Heart left ventricle (tissue), 16 donors: ENCODE data around the gene OAS3. TPM values are rescaled to one million over a fixed set of nuclear protein-coding genes. Genes with fewer than 3 reads are reported as not detected.

Experiments
- ATAC-seq, 4 donors: fragments of 200-7000 bp; cut with Tn5 transposase; one replicate each; pipeline ENCODE4 v1.9.1; 2020 to 2022; ENCODE audit warnings: moderate library complexity in 4 of 4, mild to moderate bottlenecking in 3 of 4, moderate number of reproducible peaks in 1 of 4
- DNase-seq, 5 donors: peaks; one replicate each; pipeline ENCODE4 v3.0.0-alpha.2; 2020
- H3K27ac ChIP-seq, 12 donors: fragments of 200-600 bp; sonication (generic) in 4 of 12; one replicate each; pipeline versions ENCODE4 v1.5.0 to v1.8.0; 2016 to 2022; ENCODE audit warnings: mild to moderate bottlenecking in 2 of 12
- H3K27me3 ChIP-seq, 9 donors: fragments of 200-600 bp; sonication (generic) in 2 of 9; one replicate each; pipeline versions ENCODE4 v1.5.1 to v1.8.0; 2016 to 2022; ENCODE audit warnings: mild to moderate bottlenecking in 3 of 9
- H3K36me3 ChIP-seq, 9 donors: fragments of 200-600 bp; sonication (generic) in 2 of 9; one replicate each; pipeline versions ENCODE4 v1.5.0 to v1.8.0; 2018 to 2022; ENCODE audit warnings: mild to moderate bottlenecking in 2 of 9
- H3K4me1 ChIP-seq, 12 donors: fragments of 200-600 bp; sonication (generic) in 4 of 12; one replicate each; pipeline versions ENCODE4 v1.5.0 to v1.8.0; 2016 to 2022; ENCODE audit warnings: mild to moderate bottlenecking in 3 of 12
- H3K4me3 ChIP-seq, 12 donors: fragments of 200-600 bp; sonication (generic) in 4 of 12; one replicate each; pipeline versions ENCODE4 v1.5.0 to v1.8.0; 2017 to 2022; ENCODE audit warnings: mild to moderate bottlenecking in 9 of 12, moderate library complexity in 4 of 12
- H3K9me3 ChIP-seq, 12 donors: fragments of 200-600 bp; sonication (generic) in 4 of 12; one replicate each; pipeline versions ENCODE4 v1.5.0 to v1.8.0; 2016 to 2022; ENCODE audit warnings: mild to moderate bottlenecking in 1 of 12
- POLR2A ChIP-seq, 2 donors: fragments of 450-650 bp; IDR thresholded peaks; one replicate each; pipeline ENCODE4 v1.6.1; 2017; ENCODE audit warnings: antibody characterized with exemption in 2 of 2, mild to moderate bottlenecking in 2 of 2, moderate library complexity in 2 of 2
- WGBS, 4 donors: extraction: QIAGEN DNeasy Blood & Tissue Kit in 2 of 4; methylation state at CpG; one replicate each; pipeline versions ENCODE4 v1.1.5 to v1.1.7; 2013 to 2018; 5-methylcytosine and 5-hydroxymethylcytosine counted together
- intact Hi-C, 10 donors: fragments of 100-400 bp; cut with DNase I; formaldehyde crosslinking; loops; one replicate each; pipeline versions ENCODE4 v1.11.1 to v1.14.2; 2022
- polyA plus RNA-seq, 2 donors: library from polyadenylated mRNA; stranded (reverse); fragments of 200-250 nt; gene quantifications; one replicate each; pipeline ENCODE4 v1.2.3, GENCODE V29; 2013
- total RNA-seq, 9 donors: library from RNA; depleted of rRNA in 2 of 9; stranded (reverse); fragments of >200 nt in 2 of 9; fragmentation: NEBNext Ultra II Directional in 3 of 9; extraction: Animal tissue kit (Norgen Biotek cat#: 25700) in 3 of 9; gene quantifications; one replicate each; pipeline versions ENCODE4 v1.1.0 to v1.2.4, GENCODE V29; 2016 to 2023
- TF ChIP-seq, protein P1 (sequence below), 12 donors: fragments of 200-600 bp; sonication (generic) in 4 of 12; IDR thresholded peaks; one replicate each; pipeline versions ENCODE4 v1.5.0 to v1.8.0; 2018 to 2022; ENCODE audit warnings: antibody characterized with exemption in 12 of 12, mild to moderate bottlenecking in 5 of 12
- donor health status: ischemic (EF 13 %, LVEDD 7.1; RV severe dilation, severe dysfunction).
- donor health status: healthy with polysubstance abuse.
- donor health status: DM: no; HTN: yes; CAD: no.
- donor health status: DM: no; HTN: no; CAD: no.
- donor health status: ischemic (EF 25% LVEDD 6.9; RV normal size, moderate dysfunction).
- donor health status: ischemic (EF 25% LVEDD 5.7; RV mildly dilated, moderate dysfunction).
- donor health status: healthy.
- donor health status: DM: yes; HTN: yes; CAD: no.
- donor health status: ischemic (EF 35%, LVEDD 5.7; RV mildly dilated, moderate dysfunction).
- donor health status: nonischemic (EF 11% LVEDD 7.7; RV severe dilation, severe dysfunction).
- donor health status: DM: yes; HTN: yes; CAD: no.
- donor health status: PGD.
- donor health status: ischemic (EF 29% LVEDD 5.4; RV normal size, mild dysfunction).
- donor health status: nonischemic (EF 23%, LVEDD 6.1; RV moderate dilation, normal function).

OAS3 gene
- total and polyA plus RNA-seq, 11 donors: 4.1 to 45.1 (median 7.5) TPM

DNA sequence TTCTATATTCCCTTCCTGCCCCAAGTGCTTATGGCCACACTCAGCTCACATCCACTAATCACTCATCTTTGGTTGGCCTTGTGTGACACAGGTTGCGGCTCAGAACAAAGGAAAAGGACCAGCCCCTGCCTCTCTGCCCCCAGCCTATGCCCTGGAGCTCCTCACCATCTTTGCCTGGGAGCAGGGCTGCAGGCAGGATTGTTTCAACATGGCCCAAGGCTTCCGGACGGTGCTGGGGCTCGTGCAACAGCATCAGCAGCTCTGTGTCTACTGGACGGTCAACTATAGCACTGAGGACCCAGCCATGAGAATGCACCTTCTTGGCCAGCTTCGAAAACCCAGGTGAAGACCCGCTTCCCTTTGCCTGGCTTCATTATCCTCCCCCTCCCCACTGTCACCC lies 24.3 kb downstream of the OAS3 start:
- H3K4me1 ChIP-seq: no peaks in the 10 kb centered on the region
- H3K9me3 ChIP-seq: peaks cover 0 to 15% (median 2%) of the 10 kb centered on the region in 12 donors
- WGBS, 4 donors: 94 to 95% (median 95%) methylated on average over 7 of the region's 7 CpGs
- peaks cover under 1 to 98% (median 66%) of the 10 kb centered on the region in 9 donors for H3K36me3 ChIP-seq
- H3K27me3 ChIP-seq: no peaks in the 10 kb centered on the region
- ATAC-seq (no peak), DNase-seq (no peak)
- TF ChIP-seq, protein P1, sequence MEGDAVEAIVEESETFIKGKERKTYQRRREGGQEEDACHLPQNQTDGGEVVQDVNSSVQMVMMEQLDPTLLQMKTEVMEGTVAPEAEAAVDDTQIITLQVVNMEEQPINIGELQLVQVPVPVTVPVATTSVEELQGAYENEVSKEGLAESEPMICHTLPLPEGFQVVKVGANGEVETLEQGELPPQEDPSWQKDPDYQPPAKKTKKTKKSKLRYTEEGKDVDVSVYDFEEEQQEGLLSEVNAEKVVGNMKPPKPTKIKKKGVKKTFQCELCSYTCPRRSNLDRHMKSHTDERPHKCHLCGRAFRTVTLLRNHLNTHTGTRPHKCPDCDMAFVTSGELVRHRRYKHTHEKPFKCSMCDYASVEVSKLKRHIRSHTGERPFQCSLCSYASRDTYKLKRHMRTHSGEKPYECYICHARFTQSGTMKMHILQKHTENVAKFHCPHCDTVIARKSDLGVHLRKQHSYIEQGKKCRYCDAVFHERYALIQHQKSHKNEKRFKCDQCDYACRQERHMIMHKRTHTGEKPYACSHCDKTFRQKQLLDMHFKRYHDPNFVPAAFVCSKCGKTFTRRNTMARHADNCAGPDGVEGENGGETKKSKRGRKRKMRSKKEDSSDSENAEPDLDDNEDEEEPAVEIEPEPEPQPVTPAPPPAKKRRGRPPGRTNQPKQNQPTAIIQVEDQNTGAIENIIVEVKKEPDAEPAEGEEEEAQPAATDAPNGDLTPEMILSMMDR (IDR thresholded peaks at IDR 0.05): no peak
- no peak for TF ChIP-seq POLR2A (IDR thresholded peaks at IDR 0.05)
- H3K27ac ChIP-seq: no peak overlapping the region
- H3K4me3 ChIP-seq: no peak overlapping the region
- intact Hi-C loops: no loop called here

GRCh38 chr12:112963227-112963861 lies 25.1 kb downstream of the OAS3 start:
- H3K9me3 ChIP-seq: peaks cover 0 to 15% (median 2%) of the 10 kb centered on the region in 12 donors
- DNase-seq: no peak
- no peaks in the 10 kb centered on the region for H3K4me1 ChIP-seq
- 83 to 88% (median 85%) methylated on average over 13 to 14 of the region's 14 CpGs for WGBS, 4 donors
- peaks cover 3 to 100% (median 73%) of the 10 kb centered on the region in 9 donors for H3K36me3 ChIP-seq
- TF ChIP-seq, protein P1 (IDR thresholded peaks at IDR 0.05): no peak
- no peak for TF ChIP-seq POLR2A (IDR thresholded peaks at IDR 0.05)
- no peaks in the 10 kb centered on the region for H3K27me3 ChIP-seq
- ATAC-seq: no peak
- H3K4me3 ChIP-seq: no peak overlapping the region
- intact Hi-C loops: no loop called here
- no peak overlapping the region for H3K27ac ChIP-seq

DNA sequence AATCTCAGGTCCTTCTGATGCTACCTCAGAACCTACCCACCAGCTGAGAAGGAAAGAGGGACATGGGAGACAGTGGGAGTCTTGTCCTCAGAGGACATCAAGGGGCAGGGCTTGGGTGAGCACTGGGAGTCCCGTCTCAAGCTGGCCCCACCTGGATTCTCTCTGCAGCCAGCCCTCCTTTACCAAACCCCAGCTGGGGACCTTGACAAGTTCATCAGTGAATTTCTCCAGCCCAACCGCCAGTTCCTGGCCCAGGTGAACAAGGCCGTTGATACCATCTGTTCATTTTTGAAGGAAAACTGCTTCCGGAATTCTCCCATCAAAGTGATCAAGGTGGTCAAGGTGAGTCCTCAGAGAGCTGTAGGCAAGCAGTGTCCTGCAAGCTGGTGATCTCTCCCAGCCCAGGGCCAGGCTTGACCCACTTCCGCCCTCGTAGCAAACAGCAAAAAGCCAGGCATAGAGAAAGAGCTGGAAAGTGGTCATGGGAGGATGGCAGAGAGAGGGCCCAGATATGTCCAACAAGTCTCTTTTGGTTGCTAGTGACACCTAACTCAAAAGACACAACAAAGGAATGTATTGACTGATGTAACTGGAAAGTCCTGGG lies 25.9 kb downstream of the OAS3 start:
- Histone ChIP-seq H3K4me3 (no peak overlapping the region), H3K4me1 (no peaks in the 10 kb centered on the region), H3K27me3 (no peaks in the 10 kb centered on the region), H3K36me3 (peaks cover 3 to 100% (median 79%) of the 10 kb centered on the region in 9 donors), H3K27ac (no peak overlapping the region), H3K9me3 (peaks cover 0 to 11% (median under 1%) of the 10 kb centered on the region in 12 donors)
- ATAC-seq (no peak), DNase-seq (no peak)
- TF ChIP-seq, protein P1 (IDR thresholded peaks at IDR 0.05): no peak
- no peak for TF ChIP-seq POLR2A (IDR thresholded peaks at IDR 0.05)
- intact Hi-C loops: no loop called here
- WGBS, 4 donors: 94 to 100% (median 96%) methylated on average over 5 to 6 of the region's 6 CpGs

DNA sequence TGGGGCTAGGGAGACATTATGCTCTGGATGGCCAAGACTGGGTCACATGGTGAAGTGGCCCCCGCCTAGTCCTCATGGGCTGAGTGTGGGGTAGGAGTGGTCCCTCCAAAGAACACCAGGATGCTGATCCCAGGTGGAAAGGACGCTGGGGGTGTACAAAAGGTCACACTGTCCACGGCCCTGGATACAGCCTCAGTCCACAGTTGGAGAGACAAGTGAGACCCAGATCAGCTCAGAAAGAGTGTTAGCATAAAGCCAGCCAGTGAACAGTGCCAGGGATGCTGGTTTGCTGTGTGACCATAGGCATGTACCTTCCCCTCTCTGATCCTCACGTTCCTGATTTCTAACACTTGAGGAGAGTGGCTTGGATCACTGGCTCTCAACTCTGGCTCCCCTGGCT lies 26.6 kb downstream of the OAS3 start:
- Histone ChIP-seq H3K4me3 (no peak overlapping the region), H3K36me3 (peaks cover 3 to 100% (median 81%) of the 10 kb centered on the region in 9 donors), H3K9me3 (peaks cover 0 to 3% (median 0%) of the 10 kb centered on the region in 12 donors), H3K27me3 (no peaks in the 10 kb centered on the region), H3K27ac (no peak overlapping the region), H3K4me1 (no peaks in the 10 kb centered on the region)
- TF ChIP-seq, protein P1 (IDR thresholded peaks at IDR 0.05): no peak
- no peak for TF ChIP-seq POLR2A (IDR thresholded peaks at IDR 0.05)
- DNase-seq (no peak), ATAC-seq (no peak)
- WGBS, 4 donors: 85 to 89% (median 88%) methylated on average over 4 of the region's 4 CpGs
- intact Hi-C loops: no loop called here
